ENCODE results near the gene KLHL10. TPM values are rescaled to one million over a fixed set of nuclear protein-coding genes. Genes with fewer than 3 reads are reported as not detected.
"Not testable (repeated sequence)": the region's sequence is repeated elsewhere in the genome, so short reads cannot be mapped to it uniquely, and the experiment has no call there.

Gene KLHL10
- total RNA-seq, 2 donors from 2014 or later: not detected

GRCh38 chr17:41835214-41835799, 2.3 kb upstream of the KLHL10 start:
- DNase-seq (ENCODE audit: low spot score) (no peak), ATAC-seq (ENCODE audit: insufficient number of reproducible peaks, low FRiP score, low read depth) (no peak)
- Histone ChIP-seq H3K36me3 (peaks cover 19% of the 10 kb centered on the region), H3K9me3 (no peaks in the 10 kb centered on the region), H3K27me3 (replicated peaks; ENCODE audit: insufficient read depth) (no peaks in the 10 kb centered on the region), H3K4me1 (ENCODE audit: control insufficient read depth in 1 of 2, low read depth in 2 of 2) (peaks cover 5 to 17% of the 10 kb centered on the region in 2 donors), H3K4me3 (peak overlapping the region; percentile 99), H3K27ac (peak overlapping the region; percentile 75 to 87)
- TF ChIP-seq CTCF (IDR thresholded peaks at IDR 0.05): no peak

GRCh38 chr17:41835800-41836549, 1.6 kb upstream of the KLHL10 start, which contains the start of gene NT5C3B:
Gene NT5C3B (minus strand): TSS chr17:41836232. CDS start chr17:41836193, 39 bp downstream.
- DNase-seq (ENCODE audit: low spot score) (no peak), ATAC-seq (ENCODE audit: insufficient number of reproducible peaks, low FRiP score, low read depth) (peak; percentile 83)
- Histone ChIP-seq H3K4me1 (ENCODE audit: control insufficient read depth in 1 of 2, low read depth in 2 of 2) (peaks cover 5 to 17% of the 10 kb centered on the region in 2 donors), H3K9me3 (no peaks in the 10 kb centered on the region), H3K27ac (peak within 1 kb of the TSS; percentile 75 to 87), H3K36me3 (peaks cover 12% of the 10 kb centered on the region), H3K4me3 (peak within 1 kb of the TSS; percentile 99), H3K27me3 (replicated peaks; ENCODE audit: insufficient read depth) (no peaks in the 10 kb centered on the region)
- no peak for TF ChIP-seq CTCF (IDR thresholded peaks at IDR 0.05)

DNA sequence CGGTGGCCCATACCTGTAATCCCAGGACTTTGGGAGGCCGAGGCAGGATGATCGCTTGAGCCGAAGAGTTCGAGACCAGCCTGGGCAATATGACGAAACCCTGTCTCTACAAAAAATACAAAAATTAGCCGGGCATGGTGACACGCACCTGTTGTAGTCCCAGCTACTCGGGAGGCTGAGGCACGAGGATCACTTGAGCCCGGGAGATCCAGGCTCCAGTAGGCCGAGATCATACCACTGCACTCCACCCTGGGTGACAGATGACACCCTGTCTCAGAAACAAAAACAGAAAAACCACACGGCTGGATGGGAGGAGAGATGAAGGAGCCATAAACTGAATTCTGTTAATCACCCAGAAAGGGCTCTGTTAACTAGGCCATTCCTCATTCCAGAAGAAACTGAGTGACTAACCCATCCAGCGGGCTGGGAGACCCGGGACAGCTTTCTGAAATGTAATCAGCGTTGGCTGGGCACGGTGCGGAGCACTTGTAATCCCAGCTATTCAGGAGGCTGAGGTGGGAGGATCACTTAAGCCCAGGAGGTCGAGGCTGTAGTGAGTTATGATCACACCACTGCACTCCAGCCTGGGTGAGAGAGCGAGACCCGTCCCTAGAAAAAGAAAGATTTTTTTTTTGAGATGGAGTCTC, 952 bp upstream of the KLHL10 start:
- H3K4me3 ChIP-seq: peak overlapping the region; percentile 99
- H3K27ac ChIP-seq: peak overlapping the region in 1 of 2 donors; percentile 58
- no peaks in the 10 kb centered on the region for H3K27me3 ChIP-seq (replicated peaks; ENCODE audit: insufficient read depth)
- peaks cover 7% of the 10 kb centered on the region for H3K36me3 ChIP-seq
- no peak for ATAC-seq (ENCODE audit: insufficient number of reproducible peaks, low FRiP score, low read depth)
- H3K9me3 ChIP-seq: no peaks in the 10 kb centered on the region
- TF ChIP-seq CTCF (IDR thresholded peaks at IDR 0.05): no peak
- H3K4me1 ChIP-seq (ENCODE audit: control insufficient read depth in 1 of 2, low read depth in 2 of 2): peaks cover 5 to 17% of the 10 kb centered on the region in 2 donors
- no peak for DNase-seq (ENCODE audit: low spot score)

- not testable (repeated sequence) for H3K9me3 ChIP-seq; ATAC-seq (ENCODE audit: insufficient number of reproducible peaks, low FRiP score, low read depth); H3K27me3 ChIP-seq (replicated peaks; ENCODE audit: insufficient read depth); H3K4me3 ChIP-seq; H3K36me3 ChIP-seq; DNase-seq (ENCODE audit: low spot score); H3K27ac ChIP-seq
- peaks cover 5 to 15% of the 10 kb centered on the region in 2 donors for H3K4me1 ChIP-seq (ENCODE audit: control insufficient read depth in 1 of 2, low read depth in 2 of 2)
These were observed 1.8 kb downstream of the KLHL10 start for GRCh38 chr17:41839448-41839847.

- H3K36me3 ChIP-seq; H3K4me1 ChIP-seq (ENCODE audit: control insufficient read depth in 1 of 2, low read depth in 2 of 2); H3K27me3 ChIP-seq (replicated peaks; ENCODE audit: insufficient read depth); H3K4me3 ChIP-seq; ATAC-seq (ENCODE audit: insufficient number of reproducible peaks, low FRiP score, low read depth); H3K27ac ChIP-seq; DNase-seq (ENCODE audit: low spot score); H3K9me3 ChIP-seq: not testable (repeated sequence)
These were observed 3.2 kb downstream of the KLHL10 start for GRCh38 chr17:41840781-41841180.

DNA sequence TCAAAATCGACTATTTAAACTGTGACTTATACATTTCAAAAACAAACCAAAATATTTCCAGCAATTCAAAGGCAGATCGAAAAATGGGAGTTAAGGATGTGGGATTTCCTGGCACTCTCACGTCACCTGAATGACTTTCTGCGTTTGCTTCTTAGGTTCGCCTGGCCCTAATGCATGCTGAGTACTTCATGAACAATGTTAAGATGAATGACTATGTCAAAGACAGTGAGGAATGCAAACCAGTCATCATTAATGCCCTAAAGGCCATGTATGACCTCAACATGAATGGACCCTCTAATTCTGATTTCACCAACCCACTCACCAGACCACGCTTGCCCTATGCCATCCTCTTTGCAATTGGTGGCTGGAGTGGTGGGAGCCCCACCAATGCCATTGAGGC, 7.3 kb downstream of the KLHL10 start:
- no peaks in the 10 kb centered on the region for H3K9me3 ChIP-seq
- no peak overlapping the region for H3K4me3 ChIP-seq
- peaks cover 5% of the 10 kb centered on the region for H3K36me3 ChIP-seq
- DNase-seq (ENCODE audit: low spot score): no peak
- H3K27me3 ChIP-seq (replicated peaks; ENCODE audit: insufficient read depth): no peaks in the 10 kb centered on the region
- no peak for ATAC-seq (ENCODE audit: insufficient number of reproducible peaks, low FRiP score, low read depth)
- H3K4me1 ChIP-seq (ENCODE audit: control insufficient read depth in 1 of 2, low read depth in 2 of 2): peaks cover 9 to 21% of the 10 kb centered on the region in 2 donors
- H3K27ac ChIP-seq: no peak overlapping the region
- no peak for TF ChIP-seq CTCF (IDR thresholded peaks at IDR 0.05)
